H1 (cell line): ENCODE results near the gene PRTG.

ENCODE experiments used
- CEBPB ChIP-seq: IDR thresholded peaks from 2 replicates; pipeline ENCODE4 v1.6.1; 2012; ENCODE audit warnings: low read depth, low read length
- GABPA ChIP-seq: IDR thresholded peaks from 2 replicates; pipeline ENCODE4 v1.6.1; 2011; ENCODE audit warnings: mild to moderate bottlenecking, low read length, moderate library complexity, borderline replicate concordance; ENCODE audit not compliant: insufficient read depth
- JUND ChIP-seq: IDR thresholded peaks from 2 replicates; pipeline ENCODE4 v1.6.1; 2011; ENCODE audit warnings: mild to moderate bottlenecking, improper control_type of control experiment, low read length
- RAD21 ChIP-seq, 2 experiments: IDR thresholded peaks in 1 of 2; conservative IDR thresholded peaks in 1 of 2; 2 replicates each; pipeline ENCODE4 v1.6.1; 2011; ENCODE audit warnings: low read depth in 2 of 2, low read length in 2 of 2, improper control_type of control experiment in 1 of 2, inconsistent platforms in 1 of 2, mild to moderate bottlenecking in 1 of 2, moderate library complexity in 1 of 2
- SIN3A ChIP-seq, 2 experiments: IDR thresholded peaks in 1 of 2; conservative IDR thresholded peaks in 1 of 2; 2 replicates each; pipeline ENCODE4 v1.6.1; 2011 to 2012; ENCODE audit warnings: low read length in 2 of 2, improper control_type of control experiment in 1 of 2, low read depth in 1 of 2, mild to moderate bottlenecking in 1 of 2
- TAF7 ChIP-seq: optimal IDR thresholded peaks from 2 replicates; pipeline ENCODE3; 2011; ENCODE audit warnings: low read depth, mild to moderate bottlenecking, inconsistent platforms, low read length, moderate library complexity, borderline replicate concordance
- YY1 ChIP-seq: IDR thresholded peaks from 2 replicates; pipeline ENCODE4 v1.6.1; 2011; ENCODE audit warnings: low read depth, mild to moderate bottlenecking, low read length
- ZNF274 ChIP-seq: IDR thresholded peaks from 2 replicates; pipeline ENCODE4 v1.7.0; 2012; ENCODE audit warnings: low read length, borderline replicate concordance; ENCODE audit errors: extremely low read depth
- TF ChIP-seq, protein P1 (sequence below), 3 experiments: IDR thresholded peaks; 1 replicate in 2 of 3; 2 replicates in 1 of 3; pipeline versions ENCODE4 v1.5.1 to v1.6.1; 2011; ENCODE audit warnings: low read length in 3 of 3, mild to moderate bottlenecking in 3 of 3, inconsistent platforms in 2 of 3, low read depth in 1 of 3, moderate library complexity in 1 of 3; ENCODE audit not compliant: insufficient read depth in 1 of 3; ENCODE audit errors: control extremely low read depth in 1 of 3
- TF ChIP-seq, protein P2 (sequence below): IDR thresholded peaks from 2 replicates; pipeline ENCODE4 v1.6.1; 2012; ENCODE audit warnings: inconsistent platforms
- TF ChIP-seq, protein P3 (sequence below): IDR thresholded peaks from 2 replicates; pipeline ENCODE4 v1.6.1; 2012; ENCODE audit warnings: inconsistent platforms
- TF ChIP-seq, protein P4 (sequence below): IDR thresholded peaks from 2 replicates; pipeline ENCODE4 v1.6.1; 2011; ENCODE audit warnings: low read depth, mild to moderate bottlenecking, low read length; ENCODE audit not compliant: insufficient read depth

DNA sequence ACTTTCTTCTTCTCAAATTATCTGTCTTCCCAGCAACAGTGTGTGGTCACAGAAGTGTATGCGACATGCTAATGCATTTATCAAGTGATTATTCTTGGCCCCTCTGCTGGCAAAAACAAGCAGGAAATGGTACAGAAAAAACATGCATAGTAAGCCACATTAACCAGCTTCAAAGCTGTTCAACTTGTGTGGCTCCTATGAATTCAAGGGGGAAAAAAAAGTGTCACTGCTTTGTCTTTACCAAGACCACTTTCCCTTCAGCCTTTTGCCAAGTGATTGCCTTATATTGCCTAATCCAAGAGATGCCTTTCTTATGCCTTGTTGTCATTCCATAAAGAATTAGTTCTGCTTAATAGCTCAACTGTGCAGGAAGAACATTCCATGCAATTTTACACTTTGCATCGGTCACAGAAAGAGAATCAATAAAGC lies 39.1 kb downstream of the PRTG start:
- TF ChIP-seq, protein P1, sequence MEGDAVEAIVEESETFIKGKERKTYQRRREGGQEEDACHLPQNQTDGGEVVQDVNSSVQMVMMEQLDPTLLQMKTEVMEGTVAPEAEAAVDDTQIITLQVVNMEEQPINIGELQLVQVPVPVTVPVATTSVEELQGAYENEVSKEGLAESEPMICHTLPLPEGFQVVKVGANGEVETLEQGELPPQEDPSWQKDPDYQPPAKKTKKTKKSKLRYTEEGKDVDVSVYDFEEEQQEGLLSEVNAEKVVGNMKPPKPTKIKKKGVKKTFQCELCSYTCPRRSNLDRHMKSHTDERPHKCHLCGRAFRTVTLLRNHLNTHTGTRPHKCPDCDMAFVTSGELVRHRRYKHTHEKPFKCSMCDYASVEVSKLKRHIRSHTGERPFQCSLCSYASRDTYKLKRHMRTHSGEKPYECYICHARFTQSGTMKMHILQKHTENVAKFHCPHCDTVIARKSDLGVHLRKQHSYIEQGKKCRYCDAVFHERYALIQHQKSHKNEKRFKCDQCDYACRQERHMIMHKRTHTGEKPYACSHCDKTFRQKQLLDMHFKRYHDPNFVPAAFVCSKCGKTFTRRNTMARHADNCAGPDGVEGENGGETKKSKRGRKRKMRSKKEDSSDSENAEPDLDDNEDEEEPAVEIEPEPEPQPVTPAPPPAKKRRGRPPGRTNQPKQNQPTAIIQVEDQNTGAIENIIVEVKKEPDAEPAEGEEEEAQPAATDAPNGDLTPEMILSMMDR (IDR thresholded peaks at IDR 0.05; ENCODE audit: control extremely low read depth in 1 of 3, insufficient read depth in 1 of 3, low read depth in 1 of 3, low read length in 3 of 3) = no peak
- TF ChIP-seq SIN3A (conservative IDR thresholded peaks at IDR 0.05 in 1 of 2, IDR thresholded peaks at IDR 0.05 in 1 of 2; ENCODE audit: low read depth in 1 of 2, low read length in 2 of 2) = no peak
- no peak for TF ChIP-seq RAD21 (IDR thresholded peaks at IDR 0.05 in 1 of 2, conservative IDR thresholded peaks at IDR 0.05 in 1 of 2; ENCODE audit: low read depth in 2 of 2, low read length in 2 of 2)
- TF ChIP-seq, protein P2, sequence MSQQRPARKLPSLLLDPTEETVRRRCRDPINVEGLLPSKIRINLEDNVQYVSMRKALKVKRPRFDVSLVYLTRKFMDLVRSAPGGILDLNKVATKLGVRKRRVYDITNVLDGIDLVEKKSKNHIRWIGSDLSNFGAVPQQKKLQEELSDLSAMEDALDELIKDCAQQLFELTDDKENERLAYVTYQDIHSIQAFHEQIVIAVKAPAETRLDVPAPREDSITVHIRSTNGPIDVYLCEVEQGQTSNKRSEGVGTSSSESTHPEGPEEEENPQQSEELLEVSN = no peak
- TF ChIP-seq, protein P3, sequence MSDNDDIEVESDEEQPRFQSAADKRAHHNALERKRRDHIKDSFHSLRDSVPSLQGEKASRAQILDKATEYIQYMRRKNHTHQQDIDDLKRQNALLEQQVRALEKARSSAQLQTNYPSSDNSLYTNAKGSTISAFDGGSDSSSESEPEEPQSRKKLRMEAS = no peak
- TF ChIP-seq CEBPB = no peak
- no peak for TF ChIP-seq YY1
- no peak for TF ChIP-seq ZNF274
- TF ChIP-seq JUND = no peak
- TF ChIP-seq, protein P4, sequence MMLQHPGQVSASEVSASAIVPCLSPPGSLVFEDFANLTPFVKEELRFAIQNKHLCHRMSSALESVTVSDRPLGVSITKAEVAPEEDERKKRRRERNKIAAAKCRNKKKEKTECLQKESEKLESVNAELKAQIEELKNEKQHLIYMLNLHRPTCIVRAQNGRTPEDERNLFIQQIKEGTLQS = no peak
- TF ChIP-seq GABPA = no peak
- no peak for TF ChIP-seq TAF7
